GM12872 (cell line): ENCODE measurements around the gene PITPNC1.

Experiments
- CTCF ChIP-seq: IDR thresholded peaks from 3 replicates; pipeline ENCODE4 v1.5.1; 2011; ENCODE audit warnings: low read depth, mild to moderate bottlenecking, low read length, moderate library complexity; ENCODE audit not compliant: insufficient read depth

PITPNC1 gene

GRCh38 chr17:67487506-67487905 lies 110.4 kb downstream of the PITPNC1 start:
- TF ChIP-seq CTCF = no peak

DNA sequence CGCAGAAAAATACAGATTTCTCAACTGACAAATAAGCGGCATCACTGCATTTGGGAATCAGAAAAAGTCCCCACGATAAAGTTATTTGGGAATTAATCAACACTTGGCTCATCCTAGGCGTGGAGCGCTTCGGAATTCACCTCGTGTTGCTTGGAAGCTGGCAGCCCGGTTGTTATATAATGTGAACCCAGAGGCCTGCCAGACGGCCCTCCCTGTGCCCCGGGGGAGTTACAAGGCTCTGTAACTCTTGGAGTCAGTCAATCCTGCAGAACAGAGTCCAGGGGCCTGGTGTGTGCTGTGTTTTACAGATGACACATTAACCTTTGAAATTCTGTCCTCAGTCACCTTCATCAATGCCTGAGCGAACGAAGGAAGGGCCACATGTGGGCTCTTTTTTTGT lies 111.1 kb downstream of the PITPNC1 start:
- TF ChIP-seq CTCF = no peak

GRCh38 chr17:67488768-67489167 lies 111.7 kb downstream of the PITPNC1 start:
- TF ChIP-seq CTCF = no peak

DNA sequence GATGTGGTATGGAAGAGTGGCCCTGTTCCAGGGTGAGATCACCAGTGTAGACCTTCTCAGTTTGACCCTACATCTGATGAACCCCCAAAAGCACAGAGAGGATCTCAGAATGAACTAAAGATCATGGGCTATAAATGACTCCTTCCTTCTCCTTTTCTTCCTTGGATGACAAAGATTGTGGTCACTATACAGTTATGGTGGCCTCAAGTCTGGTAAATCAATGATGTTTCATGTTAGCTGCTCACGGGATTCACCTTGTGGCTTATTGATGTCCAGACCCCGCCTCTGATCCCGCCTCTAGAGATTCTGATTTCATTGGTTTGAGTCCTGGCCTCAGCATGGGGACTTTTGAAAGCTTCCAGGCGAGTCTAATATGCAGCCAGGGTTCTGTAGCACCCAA lies 112.2 kb downstream of the PITPNC1 start:
- TF ChIP-seq CTCF = no peak

- no peak for TF ChIP-seq CTCF
Observed at GRCh38 chr17:67490471-67490870, 113.4 kb downstream of the PITPNC1 start.

- TF ChIP-seq CTCF = no peak
Observed at GRCh38 chr17:67491009-67491680, 114.1 kb downstream of the PITPNC1 start.

DNA sequence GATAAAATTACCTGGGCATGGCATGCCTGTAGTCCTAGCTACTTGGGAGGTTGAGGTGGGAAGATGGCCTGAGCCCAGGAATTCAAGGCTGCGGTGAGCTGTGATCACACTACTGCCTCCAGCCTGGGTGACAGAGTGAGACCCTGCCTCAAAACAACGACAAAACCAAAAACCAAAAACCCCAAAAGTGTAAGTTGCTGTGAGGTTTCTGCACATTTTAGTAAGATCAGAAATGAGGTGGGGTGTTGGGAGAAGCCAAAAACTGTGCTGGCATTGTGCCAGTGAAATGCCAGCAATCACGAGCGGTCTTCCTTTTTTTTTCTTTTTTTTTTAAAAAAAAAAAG lies 114.6 kb downstream of the PITPNC1 start:
- no peak for TF ChIP-seq CTCF
